Gastrocnemius medialis (tissue), 4 donors: ENCODE measurements around the gene TRIP10. TPM values are rescaled to one million over a fixed set of nuclear protein-coding genes. Genes with fewer than 3 reads are reported as not detected.
"Not testable (repeated sequence)": the region's sequence is repeated elsewhere in the genome, so short reads cannot be mapped to it uniquely, and the experiment has no call there.

Experiments used
- ATAC-seq, 2 donors: fragments of 150-250 bp; one replicate each; pipeline ENCODE4 v1.9.1; 2016
- DNase-seq, 2 donors: peaks; one replicate each; pipeline ENCODE4 v3.0.0-alpha.2; 2019
- H3K27ac ChIP-seq, 4 donors: fragments of 200-600 bp; sonication (generic); 1 replicate in 1 of 4; 2 replicates in 3 of 4; pipeline ENCODE4 v1.5.1; 2016 to 2018; ENCODE audit warnings: mild to moderate bottlenecking in 2 of 4, moderate library complexity in 1 of 4
- H3K27me3 ChIP-seq, 3 donors: fragments of 200-600 bp; sonication (generic) in 2 of 3; 1 replicate in 1 of 3; 2 replicates in 2 of 3; pipeline versions ENCODE4 v1.5.1 to v1.6.0; 2016 to 2019; ENCODE audit warnings: mild to moderate bottlenecking in 1 of 3, moderate library complexity in 1 of 3
- H3K36me3 ChIP-seq, 2 donors: fragments of 200-600 bp; sonication (generic) in 1 of 2; one replicate each; pipeline ENCODE4 v1.5.1; 2017 to 2018
- H3K4me1 ChIP-seq, 2 donors: fragments of 200-600 bp; sonication (generic) in 1 of 2; one replicate each; pipeline ENCODE4 v1.5.1; 2016 to 2017; ENCODE audit warnings: mild to moderate bottlenecking in 2 of 2
- H3K4me3 ChIP-seq, 4 donors: fragments of 200-600 bp; sonication (generic) in 3 of 4; 1 replicate in 1 of 4; 2 replicates in 3 of 4; pipeline ENCODE4 v1.5.1; 2016 to 2019; ENCODE audit warnings: mild to moderate bottlenecking in 2 of 4
- H3K9me3 ChIP-seq, 3 donors: fragments of 200-600 bp; sonication (generic) in 2 of 3; 1 replicate in 1 of 3; 2 replicates in 2 of 3; pipeline ENCODE4 v1.5.1; 2016 to 2019
- CTCF ChIP-seq, 5 experiments: fragments of 450-650 bp in 3 of 5; fragments of 200-600 bp in 2 of 5; sonication (generic) in 2 of 5; IDR thresholded peaks in 4 of 5; conservative IDR thresholded peaks in 1 of 5; 1 replicate in 4 of 5; 2 replicates in 1 of 5; pipeline ENCODE4 v1.5.1; 2016 to 2019; ENCODE audit warnings: antibody characterized with exemption in 5 of 5, mild to moderate bottlenecking in 3 of 5, moderate library complexity in 3 of 5
- POLR2A ChIP-seq, 2 donors: fragments of 450-650 bp; IDR thresholded peaks; one replicate each; pipeline ENCODE4 v1.6.1; 2017; ENCODE audit warnings: antibody characterized with exemption in 2 of 2, mild to moderate bottlenecking in 2 of 2, moderate library complexity in 2 of 2
- in situ Hi-C, 4 donors: fragments of 200-750 bp; cut with MboI; loops; one replicate each; pipeline versions ENCODE4 v1.15.0 to v1.8.0; 2017; ENCODE audit warnings: low sequenced_read_pairs in 4 of 4
- intact Hi-C: fragments of 100-400 bp; cut with DNase I; formaldehyde crosslinking; loops from one replicate; pipeline ENCODE4 v1.15.1; 2023; ENCODE audit warnings: low total_unique reads
- total RNA-seq, 4 donors: library from RNA; depleted of rRNA; stranded (reverse); fragments of >200 nt; gene quantifications; one replicate each; pipeline versions ENCODE4 v1.1.0 to v1.2.3, GENCODE V29; 2016

TRIP10 gene
- total RNA-seq, 4 donors from 2014 or later = 130 to 237 (median 178) TPM

GRCh38 chr19:6706633-6706958 lies 32.9 kb upstream of the TRIP10 start:
- Histone ChIP-seq H3K36me3 (no peaks in the 10 kb centered on the region), H3K4me1 (no peaks in the 10 kb centered on the region), H3K4me3 (no peak overlapping the region), H3K9me3 (no peaks in the 10 kb centered on the region), H3K27ac (no peak overlapping the region), H3K27me3 (peaks cover 0 to 10% (median 6%) of the 10 kb centered on the region in 3 donors)
- DNase-seq (no peak), ATAC-seq (no peak)
- in situ Hi-C loops = no loop called here
- intact Hi-C loops = no loop called here
- TF ChIP-seq POLR2A (IDR thresholded peaks at IDR 0.05) (no peak), CTCF (IDR thresholded peaks at IDR 0.05 in 4 of 5, conservative IDR thresholded peaks at IDR 0.05 in 1 of 5) (no peak)

- no peak for DNase-seq
- Histone ChIP-seq H3K4me3 (no peak overlapping the region), H3K27ac (no peak overlapping the region), H3K36me3 (no peaks in the 10 kb centered on the region), H3K27me3 (peaks cover 0 to 10% (median 6%) of the 10 kb centered on the region in 3 donors), H3K9me3 (no peaks in the 10 kb centered on the region), H3K4me1 (no peaks in the 10 kb centered on the region)
- intact Hi-C loops = no loop called here
- in situ Hi-C loops = no loop called here
- no peak for ATAC-seq
- TF ChIP-seq POLR2A (IDR thresholded peaks at IDR 0.05) = no peak
- no peak for TF ChIP-seq CTCF (IDR thresholded peaks at IDR 0.05 in 4 of 5, conservative IDR thresholded peaks at IDR 0.05 in 1 of 5)
Observed at GRCh38 chr19:6707011-6707657, 32.3 kb upstream of the TRIP10 start.

DNA sequence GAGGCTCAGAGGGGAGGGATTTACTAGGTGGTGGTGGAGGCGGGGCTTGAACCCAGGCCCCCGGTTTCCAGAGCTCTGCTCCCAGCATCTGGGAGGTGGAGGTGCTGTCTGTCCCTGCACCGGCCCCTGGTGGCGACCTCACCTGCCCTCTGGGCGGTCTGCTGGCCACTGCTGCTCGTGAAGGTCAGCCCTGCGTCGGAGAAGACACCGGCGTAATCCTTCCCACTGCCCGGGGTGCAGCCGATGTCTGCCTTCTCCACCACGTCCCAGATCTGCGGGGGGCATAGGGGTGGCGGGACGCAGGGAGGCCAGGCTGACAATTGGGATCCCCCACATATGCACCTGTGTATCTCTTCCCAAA lies 31.8 kb upstream of the TRIP10 start:
- TF ChIP-seq POLR2A (IDR thresholded peaks at IDR 0.05) (no peak), CTCF (IDR thresholded peaks at IDR 0.05 in 4 of 5, conservative IDR thresholded peaks at IDR 0.05 in 1 of 5) (no peak)
- no peaks in the 10 kb centered on the region for H3K9me3 ChIP-seq
- intact Hi-C loops = no loop called here
- ATAC-seq (no peak), DNase-seq (no peak)
- H3K27me3 ChIP-seq = peaks cover 0 to 10% (median 6%) of the 10 kb centered on the region in 3 donors
- in situ Hi-C loops = no loop called here
- H3K27ac ChIP-seq = no peak overlapping the region
- H3K4me1 ChIP-seq = no peaks in the 10 kb centered on the region
- no peak overlapping the region for H3K4me3 ChIP-seq
- H3K36me3 ChIP-seq = no peaks in the 10 kb centered on the region

GRCh38 chr19:6708346-6708745 lies 31.1 kb upstream of the TRIP10 start:
- H3K27ac ChIP-seq = no peak overlapping the region
- H3K4me1 ChIP-seq = no peaks in the 10 kb centered on the region
- no peak overlapping the region for H3K4me3 ChIP-seq
- no peaks in the 10 kb centered on the region for H3K9me3 ChIP-seq
- TF ChIP-seq CTCF (IDR thresholded peaks at IDR 0.05 in 4 of 5, conservative IDR thresholded peaks at IDR 0.05 in 1 of 5) (no peak), POLR2A (IDR thresholded peaks at IDR 0.05) (no peak)
- intact Hi-C loops (no loop called here), in situ Hi-C loops (no loop called here)
- peaks cover 0 to 10% (median 6%) of the 10 kb centered on the region in 3 donors for H3K27me3 ChIP-seq
- DNase-seq = no peak
- no peak for ATAC-seq
- H3K36me3 ChIP-seq = no peaks in the 10 kb centered on the region

DNA sequence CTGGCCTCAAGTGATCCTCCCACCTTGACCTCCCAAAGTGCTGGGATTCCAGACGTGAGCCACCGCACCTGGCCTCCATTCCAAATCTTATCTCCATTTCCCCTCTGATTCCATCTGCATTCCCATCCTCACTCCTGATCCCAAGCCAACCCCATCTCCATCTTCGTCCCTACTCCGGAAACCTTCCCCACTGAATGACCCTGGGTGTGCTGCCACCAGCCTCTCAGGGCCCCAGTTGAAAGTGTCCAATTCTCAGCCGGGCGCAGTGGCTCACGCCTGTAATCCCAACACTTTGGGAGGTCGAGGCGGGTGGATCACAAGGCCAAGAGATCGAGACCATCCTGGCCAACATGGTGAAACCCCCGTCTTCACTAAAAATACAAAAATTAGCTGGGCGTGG lies 30.6 kb upstream of the TRIP10 start:
- intact Hi-C loops, H3K36me3 ChIP-seq, DNase-seq, H3K4me3 ChIP-seq, ATAC-seq, H3K27ac ChIP-seq, in situ Hi-C loops, H3K4me1 ChIP-seq, H3K9me3 ChIP-seq: not testable (repeated sequence)
- peaks cover 0 to 10% (median 6%) of the 10 kb centered on the region in 3 donors for H3K27me3 ChIP-seq
